Neural progenitor cell (in vitro differentiated cells): ENCODE measurements around the gene PPIL6. TPM values are rescaled to one million over a fixed set of nuclear protein-coding genes. Genes with fewer than 3 reads are reported as not detected.

Experiments
- DNase-seq: peaks from one replicate; pipeline ENCODE4 v3.0.0-alpha.2; 2016; ENCODE audit warnings: low spot score
- H2AFZ ChIP-seq: fragments of 200-600 bp; sonication (generic); replicated peaks from 2 replicates; pipeline ENCODE4 v1.6.1; 2016; ENCODE audit warnings: antibody characterized with exemption
- H3F3A ChIP-seq: fragments of 200-600 bp; sonication (generic); 2 replicates; pipeline ENCODE4 v1.6.1; 2016; ENCODE audit warnings: antibody characterized with exemption, low read depth
- H3K27ac ChIP-seq: fragments of 200-600 bp; sonication (generic); 2 replicates; pipeline ENCODE4 v1.5.1; 2016; ENCODE audit warnings: mild to moderate bottlenecking
- H3K27me3 ChIP-seq: fragments of 200-600 bp; sonication (generic); 2 replicates; pipeline ENCODE4 v1.6.1; 2016; ENCODE audit warnings: mild to moderate bottlenecking, moderate library complexity
- H3K36me3 ChIP-seq: fragments of 200-600 bp; sonication (generic); 2 replicates; pipeline ENCODE4 v1.5.1; 2016
- H3K4me1 ChIP-seq: fragments of 200-600 bp; sonication (generic); 2 replicates; pipeline ENCODE4 v1.6.1; 2016; ENCODE audit warnings: mixed run types
- H3K4me2 ChIP-seq: fragments of 200-600 bp; sonication (generic); 2 replicates; pipeline ENCODE4 v1.6.1; 2016
- H3K4me3 ChIP-seq: fragments of 200-600 bp; sonication (generic); 2 replicates; pipeline ENCODE4 v1.5.1; 2016
- H3K79me2 ChIP-seq: fragments of 200-600 bp; sonication (generic); 2 replicates; pipeline ENCODE4 v1.6.1; 2016; ENCODE audit warnings: low read depth
- H3K9ac ChIP-seq: fragments of 200-600 bp; sonication (generic); 2 replicates; pipeline ENCODE4 v1.6.1; 2016
- H3K9me3 ChIP-seq: fragments of 200-600 bp; sonication (generic); 2 replicates; pipeline ENCODE4 v1.5.1; 2016; ENCODE audit warnings: low read depth
- H4K20me1 ChIP-seq: fragments of 200-600 bp; sonication (generic); 2 replicates; pipeline ENCODE4 v1.6.1; 2016; ENCODE audit warnings: low read depth
- H3K27ac Mint-ChIP-seq: 3 replicates; pipeline ENCODE4 v1.8.0; 2021; ENCODE audit warnings: mixed read lengths
- H3K27me3 Mint-ChIP-seq: 2 replicates; pipeline ENCODE4 v1.8.0; 2022; ENCODE audit warnings: low read depth, mild to moderate bottlenecking, inconsistent platforms, moderate library complexity, mixed read lengths; ENCODE audit not compliant: insufficient read depth
- H3K36me3 Mint-ChIP-seq: 3 replicates; pipeline ENCODE4 v1.8.0; 2021; ENCODE audit warnings: mixed read lengths
- H3K4me1 Mint-ChIP-seq: 3 replicates; pipeline ENCODE4 v1.8.0; 2021; ENCODE audit warnings: mixed read lengths
- H3K4me3 Mint-ChIP-seq: 3 replicates; pipeline ENCODE4 v1.8.0; 2021; ENCODE audit warnings: mild to moderate bottlenecking, moderate library complexity, mixed read lengths
- H3K9me3 Mint-ChIP-seq: 3 replicates; pipeline ENCODE4 v1.8.0; 2020; ENCODE audit warnings: mixed read lengths
- EZH2 ChIP-seq: fragments of 200-600 bp; sonication (generic); IDR thresholded peaks from 2 replicates; pipeline ENCODE4 v1.6.1; 2017; ENCODE audit warnings: antibody characterized with exemption, mild to moderate bottlenecking, moderate library complexity
- EZH2phosphoT487 ChIP-seq: fragments of 200-600 bp; sonication (generic); IDR thresholded peaks from 2 replicates; pipeline ENCODE4 v1.6.1; 2017; ENCODE audit warnings: antibody characterized with exemption
- total RNA-seq: library from RNA; depleted of rRNA; stranded (reverse); fragments of >200 nt; gene quantifications from 2 replicates; pipeline ENCODE4 v1.2.3, GENCODE V29; 2015; ENCODE audit warnings: low replicate concordance
- TF ChIP-seq, protein P1 (sequence below): fragments of 200-600 bp; sonication (generic); IDR thresholded peaks from 2 replicates; pipeline ENCODE4 v1.5.1; 2017; ENCODE audit warnings: antibody characterized with exemption, mild to moderate bottlenecking

PPIL6 gene
- total RNA-seq, 1 donor from 2014 or later: 7.9 TPM

DNA sequence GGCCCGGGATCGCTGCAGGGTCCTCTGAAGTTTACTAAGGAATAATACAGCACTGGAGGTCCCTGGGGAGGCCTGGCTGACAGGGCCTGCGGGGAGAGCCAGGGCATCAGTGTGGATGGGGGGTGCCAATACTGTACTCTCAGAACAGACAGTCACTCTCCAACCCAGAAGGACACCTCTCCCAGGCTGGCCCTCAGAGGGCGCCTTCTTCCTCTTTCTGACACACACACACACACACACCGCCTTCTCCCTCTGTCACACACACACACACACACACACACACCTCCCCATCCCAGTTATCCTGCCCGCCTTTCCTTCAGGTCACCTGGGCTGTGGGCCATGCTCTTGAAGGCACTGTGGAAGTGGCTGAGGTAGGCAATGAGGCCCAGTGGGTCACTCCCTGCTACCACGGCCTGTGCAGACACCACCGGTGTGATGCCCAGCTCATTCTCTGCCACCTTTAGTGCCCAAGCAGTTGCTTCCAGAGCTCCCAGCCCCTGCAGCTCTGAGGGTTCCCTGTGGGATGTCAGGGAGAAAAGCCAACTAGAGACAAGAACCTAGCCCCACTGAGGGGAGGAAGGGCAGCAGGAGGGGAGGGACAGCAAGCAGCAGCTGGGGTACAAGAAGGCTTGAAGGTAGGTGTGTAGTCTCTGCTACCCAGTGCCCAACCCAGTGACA lies 7.6 kb upstream of the PPIL6 start:
- H3K9ac ChIP-seq: no peak overlapping the region
- no peak overlapping the region for H3K4me3 Mint-ChIP-seq
- DNase-seq: no peak
- peaks cover 6% of the 10 kb centered on the region for H3K27me3 Mint-ChIP-seq
- H3K79me2 ChIP-seq: no peaks in the 10 kb centered on the region
- no peak overlapping the region for H3K4me3 ChIP-seq
- H4K20me1 ChIP-seq: peaks cover 4% of the 10 kb centered on the region
- no peaks in the 10 kb centered on the region for H3K9me3 Mint-ChIP-seq
- H3K4me1 Mint-ChIP-seq: peaks cover 2% of the 10 kb centered on the region
- TF ChIP-seq, protein P1, sequence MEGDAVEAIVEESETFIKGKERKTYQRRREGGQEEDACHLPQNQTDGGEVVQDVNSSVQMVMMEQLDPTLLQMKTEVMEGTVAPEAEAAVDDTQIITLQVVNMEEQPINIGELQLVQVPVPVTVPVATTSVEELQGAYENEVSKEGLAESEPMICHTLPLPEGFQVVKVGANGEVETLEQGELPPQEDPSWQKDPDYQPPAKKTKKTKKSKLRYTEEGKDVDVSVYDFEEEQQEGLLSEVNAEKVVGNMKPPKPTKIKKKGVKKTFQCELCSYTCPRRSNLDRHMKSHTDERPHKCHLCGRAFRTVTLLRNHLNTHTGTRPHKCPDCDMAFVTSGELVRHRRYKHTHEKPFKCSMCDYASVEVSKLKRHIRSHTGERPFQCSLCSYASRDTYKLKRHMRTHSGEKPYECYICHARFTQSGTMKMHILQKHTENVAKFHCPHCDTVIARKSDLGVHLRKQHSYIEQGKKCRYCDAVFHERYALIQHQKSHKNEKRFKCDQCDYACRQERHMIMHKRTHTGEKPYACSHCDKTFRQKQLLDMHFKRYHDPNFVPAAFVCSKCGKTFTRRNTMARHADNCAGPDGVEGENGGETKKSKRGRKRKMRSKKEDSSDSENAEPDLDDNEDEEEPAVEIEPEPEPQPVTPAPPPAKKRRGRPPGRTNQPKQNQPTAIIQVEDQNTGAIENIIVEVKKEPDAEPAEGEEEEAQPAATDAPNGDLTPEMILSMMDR: no peak
- TF ChIP-seq EZH2 (no peak), EZH2phosphoT487 (no peak)
- no peaks in the 10 kb centered on the region for H3F3A ChIP-seq
- no peaks in the 10 kb centered on the region for H3K9me3 ChIP-seq
- H3K36me3 ChIP-seq: no peaks in the 10 kb centered on the region
- H3K36me3 Mint-ChIP-seq: peaks cover 17% of the 10 kb centered on the region
- H3K27ac Mint-ChIP-seq: peak overlapping the region; percentile 60
- no peak overlapping the region for H3K27ac ChIP-seq
- H3K27me3 ChIP-seq: no peaks in the 10 kb centered on the region
- no peak overlapping the region for H3K4me2 ChIP-seq
- no peaks in the 10 kb centered on the region for H3K4me1 ChIP-seq
- H2AFZ ChIP-seq: no peak overlapping the region

DNA sequence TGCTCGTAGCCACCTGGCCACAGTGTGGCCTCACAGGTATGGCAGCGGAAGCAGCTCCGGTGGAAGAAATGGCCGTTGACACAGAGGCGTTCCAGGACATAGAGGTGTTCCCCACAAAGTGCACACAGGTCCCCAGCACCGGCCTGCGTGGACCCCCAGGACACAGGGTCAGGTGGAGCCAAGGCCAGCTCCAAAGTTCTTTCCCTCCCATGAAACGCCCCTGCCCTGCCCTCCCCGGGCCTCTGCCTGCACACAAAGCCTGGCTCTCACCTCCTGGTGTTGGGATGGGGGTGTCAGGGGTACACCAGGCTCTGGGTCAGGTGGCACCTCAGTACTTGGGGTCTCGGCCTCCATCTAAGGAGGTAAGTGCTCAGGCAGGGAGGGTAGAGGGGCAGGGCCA lies 6.7 kb upstream of the PPIL6 start:
- no peak overlapping the region for H3K27ac Mint-ChIP-seq
- no peak overlapping the region for H3K27ac ChIP-seq
- peaks cover 4% of the 10 kb centered on the region for H4K20me1 ChIP-seq
- H3K4me2 ChIP-seq: no peak overlapping the region
- H3K4me1 Mint-ChIP-seq: peaks cover 5% of the 10 kb centered on the region
- no peak overlapping the region for H3K9ac ChIP-seq
- peaks cover 21% of the 10 kb centered on the region for H3K36me3 Mint-ChIP-seq
- no peaks in the 10 kb centered on the region for H3K27me3 ChIP-seq
- H2AFZ ChIP-seq: no peak overlapping the region
- no peak overlapping the region for H3K4me3 Mint-ChIP-seq
- H3K9me3 ChIP-seq: no peaks in the 10 kb centered on the region
- DNase-seq: no peak
- peaks cover 9% of the 10 kb centered on the region for H3K27me3 Mint-ChIP-seq
- no peaks in the 10 kb centered on the region for H3K36me3 ChIP-seq
- H3K4me3 ChIP-seq: no peak overlapping the region
- H3K9me3 Mint-ChIP-seq: no peaks in the 10 kb centered on the region
- no peaks in the 10 kb centered on the region for H3K4me1 ChIP-seq
- TF ChIP-seq, protein P1: no peak
- TF ChIP-seq EZH2phosphoT487 (no peak), EZH2 (no peak)
- H3K79me2 ChIP-seq: no peaks in the 10 kb centered on the region
- H3F3A ChIP-seq: no peaks in the 10 kb centered on the region

DNA sequence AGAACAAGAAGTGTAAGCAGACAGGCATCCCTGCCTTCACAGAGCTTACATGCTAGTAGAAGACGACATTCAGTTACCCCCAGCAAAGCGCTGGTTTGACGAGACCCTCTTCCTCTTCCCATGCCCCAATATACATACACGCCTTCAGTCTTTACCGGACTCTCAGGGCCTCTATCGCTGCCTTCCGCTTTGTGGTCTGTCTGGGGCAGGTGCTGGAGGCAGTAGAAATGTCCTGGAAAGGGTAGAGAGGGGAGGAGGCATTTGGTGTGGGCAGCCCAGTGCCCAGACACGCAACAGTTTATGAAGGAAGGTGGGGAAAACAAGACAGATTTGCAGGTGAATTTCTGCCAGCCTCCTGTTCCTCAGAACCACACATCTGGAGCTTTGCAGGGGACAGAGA lies 6.1 kb upstream of the PPIL6 start:
- Mint-ChIP-seq H3K27ac (no peak overlapping the region), H3K36me3 (peaks cover 17% of the 10 kb centered on the region)

More for the DNA sequence above, 6.1 kb upstream of the PPIL6 start:
- DNase-seq: no peak
- no peaks in the 10 kb centered on the region for H3K36me3 ChIP-seq
- H3K4me3 ChIP-seq: no peak overlapping the region
- H3F3A ChIP-seq: peaks cover under 1% of the 10 kb centered on the region
- Mint-ChIP-seq H3K9me3 (no peaks in the 10 kb centered on the region), H3K4me1 (peaks cover 11% of the 10 kb centered on the region), H3K27me3 (peaks cover 9% of the 10 kb centered on the region), H3K4me3 (no peak overlapping the region)
- no peak for TF ChIP-seq EZH2phosphoT487
- TF ChIP-seq, protein P1: no peak
- no peak for TF ChIP-seq EZH2
- H3K27ac ChIP-seq: no peak overlapping the region
- no peaks in the 10 kb centered on the region for H3K27me3 ChIP-seq
- H3K4me2 ChIP-seq: no peak overlapping the region
- no peak overlapping the region for H3K9ac ChIP-seq
- H3K4me1 ChIP-seq: peaks cover 5% of the 10 kb centered on the region
- peaks cover 4% of the 10 kb centered on the region for H4K20me1 ChIP-seq
- no peak overlapping the region for H2AFZ ChIP-seq
- no peaks in the 10 kb centered on the region for H3K79me2 ChIP-seq
- H3K9me3 ChIP-seq: no peaks in the 10 kb centered on the region
